ENCODE data around the gene MAP4K4.

The MAP4K4 gene

GRCh38 chr2:101667823-101668222 lies 29.7 kb upstream of the MAP4K4 start:
- no peak for TF ChIP-seq CTCF (IDR thresholded peaks at IDR 0.05; ENCODE audit: low read depth, low read length, missing control alignments)
- no peak overlapping the region for H3K4me3 ChIP-seq (ENCODE audit: low read depth, low read length)
- DNase-seq (ENCODE audit: low read depth): no peak
- in situ Hi-C loops (cut with HindIII; ENCODE audit: low sequenced_read_pairs): no loop called here

- TF ChIP-seq CTCF (IDR thresholded peaks at IDR 0.05; ENCODE audit: low read depth, low read length, missing control alignments): no peak
- H3K4me3 ChIP-seq (ENCODE audit: low read depth, low read length): no peak overlapping the region
- in situ Hi-C loops (cut with HindIII; ENCODE audit: low sequenced_read_pairs): no loop called here
- DNase-seq (ENCODE audit: low read depth): no peak
Observed at GRCh38 chr2:101672047-101672446, 25.5 kb upstream of the MAP4K4 start.

- H3K4me3 ChIP-seq (ENCODE audit: low read depth, low read length): no peak overlapping the region
- TF ChIP-seq CTCF (IDR thresholded peaks at IDR 0.05; ENCODE audit: low read depth, low read length, missing control alignments): no peak
- DNase-seq (ENCODE audit: low read depth): no peak
- in situ Hi-C loops (cut with HindIII; ENCODE audit: low sequenced_read_pairs): no loop called here
Observed at GRCh38 chr2:101673920-101674319, 23.6 kb upstream of the MAP4K4 start.

GRCh38 chr2:101675512-101675911 lies 22.0 kb upstream of the MAP4K4 start:
- TF ChIP-seq CTCF (IDR thresholded peaks at IDR 0.05; ENCODE audit: low read depth, low read length, missing control alignments): no peak
- no peak overlapping the region for H3K4me3 ChIP-seq (ENCODE audit: low read depth, low read length)
- in situ Hi-C loops (cut with HindIII; ENCODE audit: low sequenced_read_pairs): loop anchor here (5.0 kb wide), 1 partner anchor 78 kb away; no protein-coding TSS in a partner anchor
- DNase-seq (ENCODE audit: low read depth): no peak

GRCh38 chr2:101676674-101677073 lies 20.8 kb upstream of the MAP4K4 start:
- H3K4me3 ChIP-seq (ENCODE audit: low read depth, low read length): no peak overlapping the region
- no peak for DNase-seq (ENCODE audit: low read depth)
- TF ChIP-seq CTCF (IDR thresholded peaks at IDR 0.05; ENCODE audit: low read depth, low read length, missing control alignments): no peak
- in situ Hi-C loops (cut with HindIII; ENCODE audit: low sequenced_read_pairs): loop anchor here (5.0 kb wide), 1 partner anchor 79 kb away; no protein-coding TSS in a partner anchor

- DNase-seq (ENCODE audit: low read depth): no peak
- no peak overlapping the region for H3K4me3 ChIP-seq (ENCODE audit: low read depth, low read length)
- in situ Hi-C loops (cut with HindIII; ENCODE audit: low sequenced_read_pairs): loop anchor here (5.0 kb wide), 1 partner anchor 80 kb away; no protein-coding TSS in a partner anchor
- TF ChIP-seq CTCF (IDR thresholded peaks at IDR 0.05; ENCODE audit: low read depth, low read length, missing control alignments): no peak
Observed at GRCh38 chr2:101677658-101678057, 19.8 kb upstream of the MAP4K4 start.

- TF ChIP-seq CTCF (IDR thresholded peaks at IDR 0.05; ENCODE audit: low read depth, low read length, missing control alignments): no peak
- in situ Hi-C loops (cut with HindIII; ENCODE audit: low sequenced_read_pairs): loop anchor here (5.0 kb wide), 1 partner anchor 81 kb away; no protein-coding TSS in a partner anchor
- no peak for DNase-seq (ENCODE audit: low read depth)
- H3K4me3 ChIP-seq (ENCODE audit: low read depth, low read length): no peak overlapping the region
Observed at GRCh38 chr2:101678379-101678778, 19.1 kb upstream of the MAP4K4 start.

Data from astrocyte of the cerebellum (primary cell).